B cell (primary cell): Measurements from ENCODE around the gene CAMK1D. TPM values are rescaled to one million over a fixed set of nuclear protein-coding genes. Genes with fewer than 3 reads are reported as not detected.
A peak's percentile ranks its signal among the peaks of the same experiment; 100 is the strongest.

Experiments used
- ATAC-seq: fragments of 200-7000 bp; cut with Tn5 transposase; one replicate; pipeline ENCODE4 v1.10.0; 2021; ENCODE audit warnings: low read depth, mild to moderate bottlenecking, moderate number of reproducible peaks, moderate library complexity
- CTCF ChIA-PET: fragments of 350-600 bp; sonication (Branson Sonifier 250); formaldehyde crosslinking; loops from one replicate; lab custom pipeline; 2021; ENCODE audit warnings: antibody characterized with exemption, inconsistent platforms; lab: Charles Lee
- POLR2A ChIA-PET: fragments of 350-600 bp; sonication (Branson Sonifier 250); formaldehyde crosslinking; loops from one replicate; lab custom pipeline; 2021; ENCODE audit warnings: antibody characterized with exemption; lab: Charles Lee
- DNase-seq: peaks from one replicate; pipeline ENCODE4 v3.0.0; 2013
- H2AFZ ChIP-seq: 2 replicates; pipeline ENCODE4 v1.6.1; 2012; ENCODE audit warnings: mild to moderate bottlenecking, low read depth, low read length; ENCODE audit not compliant: insufficient read depth, poor library complexity, severe bottlenecking
- H3K27ac ChIP-seq, 2 donors: 1 replicate in 1 of 2; 2 replicates in 1 of 2; pipeline ENCODE4 v1.5.1; 2012 to 2013; ENCODE audit warnings: low read length in 2 of 2, mild to moderate bottlenecking in 2 of 2, moderate library complexity in 1 of 2
- H3K27me3 ChIP-seq, 4 experiments: fragments of 200-600 bp in 1 of 4; sonication (generic) in 1 of 4; replicated peaks in 1 of 4; 1 replicate in 2 of 4; 2 replicates in 2 of 4; pipeline versions ENCODE4 v1.6.1 to v1.7.0; 2013 to 2016; ENCODE audit warnings: low read length in 3 of 4, mild to moderate bottlenecking in 2 of 4, mixed read lengths in 1 of 4, moderate library complexity in 1 of 4; ENCODE audit not compliant: insufficient read depth in 4 of 4, control insufficient read depth in 3 of 4; ENCODE audit errors: control extremely low read depth in 1 of 4
- H3K36me3 ChIP-seq, 2 experiments: replicated peaks in 1 of 2; 1 replicate in 1 of 2; 2 replicates in 1 of 2; pipeline versions ENCODE4 v1.6.1 to v1.7.1; 2013; ENCODE audit warnings: low read length in 1 of 2; ENCODE audit not compliant: insufficient read depth in 2 of 2, control insufficient read depth in 1 of 2; ENCODE audit errors: control extremely low read depth in 1 of 2, extremely low read depth in 1 of 2
- H3K4me1 ChIP-seq, 2 donors: fragments of 200-600 bp in 1 of 2; sonication (generic) in 1 of 2; 1 replicate in 1 of 2; 2 replicates in 1 of 2; pipeline versions ENCODE4 v1.5.1 to v1.6.1; 2013 to 2017; ENCODE audit warnings: low read length in 2 of 2; ENCODE audit not compliant: control insufficient read depth in 2 of 2, insufficient read depth in 2 of 2
- H3K4me2 ChIP-seq: replicated peaks from 2 replicates; pipeline ENCODE3; 2012; ENCODE audit warnings: mild to moderate bottlenecking, low read depth, low read length; ENCODE audit not compliant: poor library complexity, severe bottlenecking
- H3K4me3 ChIP-seq, 5 experiments: fragments of 200-600 bp in 1 of 5; sonication (generic) in 1 of 5; 1 replicate in 3 of 5; 2 replicates in 2 of 5; pipeline versions ENCODE4 v1.5.1 to v1.7.0; 2011 to 2016; ENCODE audit warnings: low read length in 4 of 5, mild to moderate bottlenecking in 4 of 5, low read depth in 2 of 5, control low read depth in 1 of 5, moderate library complexity in 1 of 5; ENCODE audit not compliant: insufficient read depth in 1 of 5; ENCODE audit errors: control extremely low read depth in 1 of 5, extremely low read depth in 1 of 5
- H3K79me2 ChIP-seq: fragments of 200-600 bp; sonication (generic); one replicate; pipeline ENCODE4 v1.6.0; 2016; ENCODE audit warnings: low read length; ENCODE audit not compliant: control insufficient read depth, insufficient read depth
- H3K9ac ChIP-seq: fragments of 200-600 bp; sonication (generic); 2 replicates; pipeline ENCODE4 v1.6.1; 2017; ENCODE audit warnings: mild to moderate bottlenecking, low read length, moderate library complexity
- H3K9me3 ChIP-seq, 3 donors: one replicate each; pipeline versions ENCODE4 v1.6.1 to v1.7.1; 2013; ENCODE audit warnings: low read length in 2 of 3; ENCODE audit not compliant: control insufficient read depth in 2 of 3, insufficient read depth in 1 of 3; ENCODE audit errors: control extremely low read depth in 1 of 3
- H4K20me1 ChIP-seq: 2 replicates; pipeline ENCODE4 v1.6.0; 2012; ENCODE audit warnings: mild to moderate bottlenecking, low read length; ENCODE audit not compliant: insufficient read depth, control insufficient read depth, poor library complexity, severe bottlenecking
- H3K27ac Mint-ChIP-seq: one replicate; pipeline ENCODE4 v1.8.0; 2021; ENCODE audit warnings: mixed read lengths
- H3K27me3 Mint-ChIP-seq: one replicate; pipeline ENCODE4 v1.8.0; 2021; ENCODE audit warnings: mixed read lengths
- H3K4me1 Mint-ChIP-seq: one replicate; pipeline ENCODE4 v1.8.0; 2021; ENCODE audit warnings: mixed read lengths
- H3K4me3 Mint-ChIP-seq: one replicate; pipeline ENCODE4 v1.8.0; 2021; ENCODE audit warnings: mixed read lengths
- H3K9me3 Mint-ChIP-seq: one replicate; pipeline ENCODE4 v1.8.0; 2022; ENCODE audit warnings: mixed read lengths; ENCODE audit not compliant: insufficient read depth
- EZH2 ChIP-seq: IDR thresholded peaks from 2 replicates; pipeline ENCODE4 v1.6.1; 2012; ENCODE audit warnings: borderline replicate concordance, low read depth, mild to moderate bottlenecking, moderate library complexity, low read length; ENCODE audit not compliant: insufficient read depth, poor library complexity, severe bottlenecking
- WGBS: methylation state at CpG from one replicate; pipeline ENCODE4 v1.1.5; 2013; ENCODE audit warnings: missing lambda C conversion rate; ENCODE audit not compliant: insufficient coverage; 5-methylcytosine and 5-hydroxymethylcytosine counted together
- intact Hi-C: fragments of 100-400 bp; cut with micrococcal nuclease; formaldehyde crosslinking; loops from one replicate; pipeline ENCODE4 v1.10.0; 2022
- polyA plus RNA-seq: library from polyadenylated mRNA; depleted of rRNA; stranded (reverse); fragments of >200 nt; gene quantifications from 2 replicates; pipeline ENCODE4 v1.2.3, GENCODE V29; 2012
- total RNA-seq, 2 donors: library from RNA; stranded (reverse); fragments of 120-200 nt in 1 of 2; gene quantifications; 1 replicate in 1 of 2; 2 replicates in 1 of 2; pipeline versions ENCODE4 v1.2.3 to v1.2.4, GENCODE V29; 2013 to 2022
- TF ChIP-seq, protein P1 (sequence below): fragments of 200-600 bp; IDR thresholded peaks from one replicate; pipeline ENCODE4 v1.8.0; 2022; ENCODE audit warnings: antibody characterized with exemption, mild to moderate bottlenecking

Gene CAMK1D
- total and polyA plus RNA-seq, 2 donors (not counting 1 experiment from before 2014, with no cell fraction given), result 34.1 to 69.7 TPM

- H3K4me1 Mint-ChIP-seq, result peaks cover 38% of the 10 kb centered on the region
- peaks cover 92% of the 10 kb centered on the region for H3K79me2 ChIP-seq
- no peak overlapping the region for H3K27ac ChIP-seq
- H2AFZ ChIP-seq, result no peak overlapping the region
- peak overlapping the region; percentile 43 for H3K27ac Mint-ChIP-seq
- intact Hi-C loops, result no loop called here
- H3K9me3 ChIP-seq, result no peaks in the 10 kb centered on the region
- no peaks in the 10 kb centered on the region for H3K27me3 Mint-ChIP-seq
- no peak overlapping the region for H3K9ac ChIP-seq
- ATAC-seq (no peak), DNase-seq (no peak)
- H3K9me3 Mint-ChIP-seq, result no peaks in the 10 kb centered on the region
- ChIA-PET POLR2A (no interaction called here), CTCF (no interaction called here)
- H3K27me3 ChIP-seq, result no peaks in the 10 kb centered on the region
- H3K4me2 ChIP-seq, result no peak overlapping the region
- no peak overlapping the region for H3K4me3 ChIP-seq
- no peak overlapping the region for H3K4me3 Mint-ChIP-seq
- WGBS, result 94% methylated on average over 7 of the region's 11 CpGs
- TF ChIP-seq, protein P1, sequence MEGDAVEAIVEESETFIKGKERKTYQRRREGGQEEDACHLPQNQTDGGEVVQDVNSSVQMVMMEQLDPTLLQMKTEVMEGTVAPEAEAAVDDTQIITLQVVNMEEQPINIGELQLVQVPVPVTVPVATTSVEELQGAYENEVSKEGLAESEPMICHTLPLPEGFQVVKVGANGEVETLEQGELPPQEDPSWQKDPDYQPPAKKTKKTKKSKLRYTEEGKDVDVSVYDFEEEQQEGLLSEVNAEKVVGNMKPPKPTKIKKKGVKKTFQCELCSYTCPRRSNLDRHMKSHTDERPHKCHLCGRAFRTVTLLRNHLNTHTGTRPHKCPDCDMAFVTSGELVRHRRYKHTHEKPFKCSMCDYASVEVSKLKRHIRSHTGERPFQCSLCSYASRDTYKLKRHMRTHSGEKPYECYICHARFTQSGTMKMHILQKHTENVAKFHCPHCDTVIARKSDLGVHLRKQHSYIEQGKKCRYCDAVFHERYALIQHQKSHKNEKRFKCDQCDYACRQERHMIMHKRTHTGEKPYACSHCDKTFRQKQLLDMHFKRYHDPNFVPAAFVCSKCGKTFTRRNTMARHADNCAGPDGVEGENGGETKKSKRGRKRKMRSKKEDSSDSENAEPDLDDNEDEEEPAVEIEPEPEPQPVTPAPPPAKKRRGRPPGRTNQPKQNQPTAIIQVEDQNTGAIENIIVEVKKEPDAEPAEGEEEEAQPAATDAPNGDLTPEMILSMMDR, result no peak
- TF ChIP-seq EZH2, result no peak
- H3K4me1 ChIP-seq, result peaks cover 17 to 18% of the 10 kb centered on the region in 2 donors
- peaks cover 0 to 13% of the 10 kb centered on the region in 2 experiments for H3K36me3 ChIP-seq
- H4K20me1 ChIP-seq, result peaks cover 78% of the 10 kb centered on the region
These were observed 254.6 kb downstream of the CAMK1D start for GRCh38 chr10:12603766-12604470.
